DOHH2 (cell line): Measurements from ENCODE around the gene FANCC.
A peak's percentile ranks its signal among the peaks of the same experiment; 100 is the strongest.

Experiments used
- H3F3A ChIP-seq: fragments of 200-600 bp; sonication (generic), shearing (Covaris generic); 2 replicates; pipeline ENCODE4 v1.6.0; 2016; ENCODE audit warnings: antibody characterized with exemption, mild to moderate bottlenecking; ENCODE audit not compliant: control insufficient read depth, insufficient read depth
- H3K27ac ChIP-seq: fragments of 200-600 bp; sonication (generic); 2 replicates; pipeline ENCODE4 v1.5.1; 2014; ENCODE audit warnings: low read depth, mild to moderate bottlenecking, low read length, moderate library complexity
- H3K27me3 ChIP-seq: fragments of 200-600 bp; sonication (generic); 2 replicates; pipeline ENCODE4 v1.6.1; 2014; ENCODE audit warnings: mild to moderate bottlenecking, low read length, mixed read lengths; ENCODE audit not compliant: control insufficient read depth
- H3K36me3 ChIP-seq: fragments of 200-600 bp; sonication (generic); 2 replicates; pipeline ENCODE4 v1.6.1; 2014; ENCODE audit warnings: mild to moderate bottlenecking, low read length, moderate library complexity, mixed read lengths; ENCODE audit not compliant: control insufficient read depth
- H3K4me1 ChIP-seq: fragments of 200-600 bp; sonication (generic); 2 replicates; pipeline ENCODE4 v1.6.1; 2014; ENCODE audit warnings: mild to moderate bottlenecking, low read length, mixed read lengths; ENCODE audit not compliant: control insufficient read depth
- H3K4me2 ChIP-seq: fragments of 200-600 bp; sonication (generic); 2 replicates; pipeline ENCODE4 v1.6.0; 2014; ENCODE audit warnings: mild to moderate bottlenecking, low read length, moderate library complexity
- H3K4me3 ChIP-seq: fragments of 200-600 bp; sonication (generic); 2 replicates; pipeline ENCODE4 v1.5.1; 2014; ENCODE audit warnings: mild to moderate bottlenecking, low read length, mixed read lengths
- H3K79me2 ChIP-seq: fragments of 200-600 bp; sonication (generic); 2 replicates; pipeline ENCODE4 v1.6.1; 2014; ENCODE audit warnings: mild to moderate bottlenecking, low read length, mixed read lengths; ENCODE audit not compliant: control insufficient read depth
- H3K9me2 ChIP-seq: fragments of 200-600 bp; sonication (generic); replicated peaks from 2 replicates; pipeline ENCODE4 v1.6.1; 2014; ENCODE audit warnings: mild to moderate bottlenecking, low read length, mixed read lengths; ENCODE audit not compliant: control insufficient read depth
- H3K9me3 ChIP-seq: fragments of 200-600 bp; sonication (generic); 2 replicates; pipeline ENCODE4 v1.6.1; 2014; ENCODE audit warnings: antibody characterized with exemption, low read length, mixed read lengths; ENCODE audit not compliant: control insufficient read depth, insufficient read depth
- H4K20me1 ChIP-seq: fragments of 200-600 bp; sonication (generic); 2 replicates; pipeline ENCODE4 v1.6.0; 2014; ENCODE audit warnings: low read depth, mild to moderate bottlenecking, antibody characterized with exemption, low read length, moderate library complexity; ENCODE audit not compliant: control insufficient read depth, insufficient read depth
- EZH2phosphoT487 ChIP-seq: fragments of 200-600 bp; sonication (generic); IDR thresholded peaks from 2 replicates; pipeline ENCODE4 v1.6.1; 2017; ENCODE audit warnings: borderline replicate concordance, mild to moderate bottlenecking, antibody characterized with exemption, low read length, moderate library complexity, mixed read lengths
- TF ChIP-seq, protein P1 (sequence below): fragments of 200-600 bp; sonication (generic); IDR thresholded peaks from one replicate; pipeline ENCODE4 v1.5.1; 2014; ENCODE audit warnings: antibody characterized with exemption, mild to moderate bottlenecking, low read depth, low read length; ENCODE audit not compliant: poor library complexity, severe bottlenecking

Gene FANCC

DNA sequence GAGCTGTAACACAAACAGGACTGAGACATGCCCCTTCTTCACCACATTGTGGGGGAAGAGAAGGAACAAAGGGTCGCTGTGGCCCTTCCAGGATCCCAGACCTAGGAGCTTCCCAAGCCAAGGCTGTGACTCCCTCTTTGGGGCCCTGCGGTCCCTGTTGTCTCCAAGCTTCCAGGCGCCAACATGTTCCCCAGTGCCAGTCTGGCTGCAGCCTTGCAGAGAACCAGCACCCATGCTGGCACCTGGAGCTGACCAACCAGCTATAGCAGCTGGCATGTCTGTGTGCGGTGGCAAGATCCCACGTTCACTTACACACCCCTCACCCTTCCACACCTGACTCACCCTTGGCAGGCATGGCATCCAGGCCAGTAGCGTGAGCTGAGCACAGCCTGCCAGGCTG is 20.7 kb upstream of the FANCC start:
- Histone ChIP-seq H3K9me2 (no peaks in the 10 kb centered on the region), H3K27ac (no peak overlapping the region), H3K27me3 (no peaks in the 10 kb centered on the region), H3K4me2 (no peak overlapping the region), H3K9me3 (peaks cover 25% of the 10 kb centered on the region), H3K4me3 (no peak overlapping the region), H3K4me1 (no peaks in the 10 kb centered on the region), H3K36me3 (no peaks in the 10 kb centered on the region), H4K20me1 (no peaks in the 10 kb centered on the region), H3K79me2 (no peaks in the 10 kb centered on the region), H3F3A (no peaks in the 10 kb centered on the region)
- TF ChIP-seq EZH2phosphoT487, result no peak
- TF ChIP-seq, protein P1, sequence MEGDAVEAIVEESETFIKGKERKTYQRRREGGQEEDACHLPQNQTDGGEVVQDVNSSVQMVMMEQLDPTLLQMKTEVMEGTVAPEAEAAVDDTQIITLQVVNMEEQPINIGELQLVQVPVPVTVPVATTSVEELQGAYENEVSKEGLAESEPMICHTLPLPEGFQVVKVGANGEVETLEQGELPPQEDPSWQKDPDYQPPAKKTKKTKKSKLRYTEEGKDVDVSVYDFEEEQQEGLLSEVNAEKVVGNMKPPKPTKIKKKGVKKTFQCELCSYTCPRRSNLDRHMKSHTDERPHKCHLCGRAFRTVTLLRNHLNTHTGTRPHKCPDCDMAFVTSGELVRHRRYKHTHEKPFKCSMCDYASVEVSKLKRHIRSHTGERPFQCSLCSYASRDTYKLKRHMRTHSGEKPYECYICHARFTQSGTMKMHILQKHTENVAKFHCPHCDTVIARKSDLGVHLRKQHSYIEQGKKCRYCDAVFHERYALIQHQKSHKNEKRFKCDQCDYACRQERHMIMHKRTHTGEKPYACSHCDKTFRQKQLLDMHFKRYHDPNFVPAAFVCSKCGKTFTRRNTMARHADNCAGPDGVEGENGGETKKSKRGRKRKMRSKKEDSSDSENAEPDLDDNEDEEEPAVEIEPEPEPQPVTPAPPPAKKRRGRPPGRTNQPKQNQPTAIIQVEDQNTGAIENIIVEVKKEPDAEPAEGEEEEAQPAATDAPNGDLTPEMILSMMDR, result no peak

DNA sequence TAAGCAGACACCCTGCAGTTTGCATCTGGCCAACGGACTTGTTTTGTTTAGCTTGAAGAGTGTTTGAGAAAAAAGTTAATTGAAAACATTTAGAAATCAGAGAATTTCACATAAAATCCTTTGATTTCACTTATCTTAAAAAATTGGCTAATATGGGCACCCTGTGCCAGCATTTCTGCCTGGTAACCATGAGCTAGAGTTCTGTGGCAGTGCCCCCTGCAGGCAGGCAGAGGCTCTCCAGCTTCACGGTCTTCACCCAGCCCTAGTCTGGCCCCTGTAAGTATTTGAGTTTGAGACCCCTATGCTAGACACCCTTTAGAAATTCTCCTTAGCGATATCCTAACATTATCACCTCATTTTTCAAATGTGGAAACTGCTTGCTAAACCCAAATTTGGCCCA is 18.8 kb upstream of the FANCC start:
- Histone ChIP-seq H3K36me3 (no peaks in the 10 kb centered on the region), H3F3A (no peaks in the 10 kb centered on the region)

DNA sequence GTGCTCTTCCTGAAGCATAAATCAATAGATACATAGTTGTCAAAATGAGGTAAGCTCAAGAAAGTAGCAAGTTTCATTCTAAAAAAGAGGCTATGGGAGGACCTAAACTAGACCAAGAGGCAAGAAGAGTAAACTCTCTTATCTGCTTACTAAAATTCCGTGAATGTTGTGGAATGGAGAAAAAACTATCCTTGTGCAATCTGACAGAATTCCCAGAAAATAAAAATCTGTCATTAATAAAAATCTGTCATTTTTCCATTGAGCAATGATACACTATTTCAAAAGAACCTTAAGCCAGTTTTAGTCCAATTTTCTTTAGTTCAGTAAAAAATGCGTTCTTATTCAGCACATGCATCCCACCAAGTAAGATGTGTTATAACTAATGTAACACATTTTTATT is 15.9 kb upstream of the FANCC start:
- no peaks in the 10 kb centered on the region for H3K27me3 ChIP-seq
- no peaks in the 10 kb centered on the region for H3K36me3 ChIP-seq
- H3K27ac ChIP-seq, result no peak overlapping the region
- no peaks in the 10 kb centered on the region for H3K4me1 ChIP-seq
- no peak overlapping the region for H3K4me2 ChIP-seq
- H3K9me3 ChIP-seq, result peaks cover 19% of the 10 kb centered on the region
- no peak overlapping the region for H3K4me3 ChIP-seq
- H3K79me2 ChIP-seq, result no peaks in the 10 kb centered on the region
- no peaks in the 10 kb centered on the region for H3K9me2 ChIP-seq
- H4K20me1 ChIP-seq, result no peaks in the 10 kb centered on the region
- TF ChIP-seq, protein P1, result no peak
- no peak for TF ChIP-seq EZH2phosphoT487
- no peaks in the 10 kb centered on the region for H3F3A ChIP-seq

More for the DNA sequence above, 18.8 kb upstream of the FANCC start:
- Histone ChIP-seq H3K4me2 (no peak overlapping the region), H3K4me3 (no peak overlapping the region), H4K20me1 (no peaks in the 10 kb centered on the region), H3K4me1 (no peaks in the 10 kb centered on the region), H3K79me2 (no peaks in the 10 kb centered on the region), H3K9me2 (no peaks in the 10 kb centered on the region), H3K9me3 (peaks cover 25% of the 10 kb centered on the region), H3K27me3 (no peaks in the 10 kb centered on the region), H3K27ac (no peak overlapping the region)
- no peak for TF ChIP-seq EZH2phosphoT487
- TF ChIP-seq, protein P1, result peak; percentile 66

DNA sequence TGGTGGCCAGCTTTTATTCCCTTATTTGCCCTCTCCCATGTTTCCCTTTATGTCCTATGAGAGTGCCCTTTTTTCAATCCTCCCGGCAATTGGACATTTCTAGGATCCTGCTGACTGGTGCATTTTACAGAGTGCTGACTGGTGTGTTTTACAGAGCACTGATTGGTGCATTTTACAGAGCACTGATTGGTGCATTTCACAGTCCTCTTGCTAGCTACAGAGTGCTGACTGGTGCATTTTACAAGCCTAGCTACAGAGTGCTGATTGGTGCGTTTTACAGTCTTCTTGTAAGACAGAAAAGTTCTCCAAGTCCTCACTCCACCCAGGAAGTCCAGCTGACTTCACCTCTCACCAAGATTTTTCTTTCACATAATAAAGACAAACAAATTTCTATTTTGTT is 15.4 kb upstream of the FANCC start:
- Histone ChIP-seq H3K9me2 (no peaks in the 10 kb centered on the region), H3F3A (no peaks in the 10 kb centered on the region), H3K27ac (no peak overlapping the region), H3K9me3 (peaks cover 13% of the 10 kb centered on the region), H3K27me3 (no peaks in the 10 kb centered on the region), H4K20me1 (no peaks in the 10 kb centered on the region), H3K4me3 (no peak overlapping the region), H3K36me3 (no peaks in the 10 kb centered on the region), H3K79me2 (no peaks in the 10 kb centered on the region), H3K4me2 (no peak overlapping the region), H3K4me1 (no peaks in the 10 kb centered on the region)
- TF ChIP-seq EZH2phosphoT487, result no peak
- TF ChIP-seq, protein P1, result no peak
